GM18511 (cell line): ENCODE measurements around the gene LPCAT1.
"Not testable (repeated sequence)": the region's sequence is repeated elsewhere in the genome, so short reads cannot be mapped to it uniquely, and the experiment has no call there.

Source experiments
- ATAC-seq: cut with Tn5 transposase; IDR thresholded peaks from one replicate; pipeline ENCODE4 v1.9.1; 2021; ENCODE audit warnings: mild to moderate bottlenecking, moderate library complexity; ENCODE audit not compliant: unreplicated experiment

Gene LPCAT1

DNA sequence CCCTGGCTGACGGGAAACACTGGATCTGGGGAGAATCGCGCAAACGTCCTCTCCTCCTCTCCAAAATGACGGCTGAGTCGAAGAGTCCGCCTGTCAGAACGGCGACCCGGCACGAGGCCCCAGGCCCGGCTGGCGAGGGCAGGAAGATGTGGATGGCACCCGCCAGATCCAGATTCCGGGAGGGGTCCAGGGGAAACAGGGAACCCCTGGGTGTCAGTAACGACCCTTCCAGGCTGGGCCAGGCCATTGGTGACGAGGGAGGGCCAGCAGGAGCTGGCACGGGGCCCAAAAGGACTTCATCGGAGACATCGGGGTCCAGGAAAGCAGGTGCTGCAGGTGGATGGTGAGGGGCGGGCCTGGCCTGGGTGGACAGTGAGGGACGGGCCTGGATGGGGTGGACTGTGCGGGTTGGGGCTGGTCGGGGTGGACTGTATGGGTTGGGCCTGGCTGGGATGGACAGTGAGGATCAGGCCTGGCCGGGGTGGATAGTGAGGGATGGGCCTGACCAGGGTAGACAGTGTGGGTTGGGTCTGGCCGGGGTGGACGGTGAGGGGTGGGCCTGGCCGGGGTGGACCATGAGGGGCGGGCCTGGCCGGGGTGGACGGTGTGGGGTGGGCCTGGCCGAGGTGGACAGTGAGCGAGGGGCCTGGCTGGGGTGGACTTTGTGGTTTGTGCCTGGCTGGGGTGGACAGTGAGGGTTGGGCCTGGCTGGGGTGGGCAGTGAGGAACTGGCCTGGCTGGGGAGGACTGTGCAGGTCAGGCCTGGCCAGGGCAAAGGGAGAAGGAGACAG, 92.5 kb downstream of the LPCAT1 start:
- ATAC-seq: no peak

DNA sequence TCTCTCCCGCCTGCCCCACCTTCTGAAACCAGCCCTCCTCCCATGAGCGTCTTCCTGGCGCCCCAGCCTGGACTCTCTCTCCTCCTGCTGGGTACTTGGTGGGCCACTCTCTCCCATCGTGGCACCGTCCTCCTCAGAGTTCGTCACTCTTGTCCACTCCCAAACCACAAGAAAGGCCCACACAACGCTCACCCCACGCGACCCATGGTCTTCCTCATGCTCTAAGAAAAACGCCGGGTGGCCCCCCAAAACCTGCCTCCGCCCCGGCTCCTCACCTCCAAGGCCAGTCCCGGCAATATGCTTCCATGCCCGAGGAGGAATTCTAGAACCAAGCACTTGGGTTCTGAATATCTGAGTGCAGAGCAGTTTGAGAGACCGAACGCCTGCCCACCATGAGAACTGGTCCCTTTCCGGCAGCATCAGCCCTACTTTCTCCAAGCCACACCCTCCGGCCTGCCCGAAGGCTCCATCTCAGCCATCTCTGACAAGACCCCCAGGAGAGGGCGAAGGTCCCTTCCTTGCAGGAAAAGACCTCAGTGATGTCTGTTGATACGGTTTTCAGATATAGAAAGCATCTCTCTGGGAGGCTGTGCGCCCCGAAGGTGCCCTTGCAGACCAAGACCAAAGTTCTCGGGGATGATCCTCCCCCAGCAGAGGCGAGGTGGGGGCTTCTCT, 93.5 kb downstream of the LPCAT1 start:
- no peak for ATAC-seq

DNA sequence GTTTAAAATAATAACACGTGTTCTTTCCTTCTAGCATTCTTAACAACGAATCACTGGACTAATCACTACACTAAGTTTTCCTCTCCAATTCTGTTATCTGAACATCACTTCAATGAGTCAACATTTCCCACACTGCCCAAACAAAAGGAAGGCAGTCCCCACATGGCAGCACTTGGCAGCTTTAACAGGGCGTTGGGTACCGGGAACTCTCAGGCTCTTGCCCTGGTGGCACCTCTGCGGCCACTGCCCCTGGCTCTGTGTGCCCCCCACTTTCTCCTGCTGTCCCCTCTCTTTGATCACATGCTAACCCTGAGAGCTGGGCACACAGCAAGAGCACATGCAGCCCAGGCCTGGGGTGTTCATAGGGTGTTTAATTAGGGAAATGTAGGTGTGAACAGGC, 94.3 kb downstream of the LPCAT1 start:
- ATAC-seq: no peak

DNA sequence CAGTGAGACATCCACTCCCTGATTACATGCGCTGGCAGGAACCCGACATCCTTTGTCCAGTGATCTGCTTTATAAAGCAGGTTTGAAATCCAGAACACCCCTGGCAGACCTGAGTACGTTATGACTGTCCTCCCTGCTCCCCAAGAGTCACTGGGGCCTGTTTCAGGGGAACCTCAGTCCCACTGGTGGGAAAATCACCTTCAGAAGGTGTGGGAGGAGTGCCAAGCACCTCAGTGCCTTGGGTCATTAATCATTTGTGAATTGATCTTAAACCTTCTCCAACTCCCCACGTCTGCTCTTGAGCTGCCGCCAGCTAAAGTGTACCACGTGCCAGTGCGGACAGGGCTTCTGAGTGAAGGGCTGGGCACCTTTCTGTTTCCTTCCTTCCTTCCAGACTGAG, 94.7 kb downstream of the LPCAT1 start:
- ATAC-seq: no peak

DNA sequence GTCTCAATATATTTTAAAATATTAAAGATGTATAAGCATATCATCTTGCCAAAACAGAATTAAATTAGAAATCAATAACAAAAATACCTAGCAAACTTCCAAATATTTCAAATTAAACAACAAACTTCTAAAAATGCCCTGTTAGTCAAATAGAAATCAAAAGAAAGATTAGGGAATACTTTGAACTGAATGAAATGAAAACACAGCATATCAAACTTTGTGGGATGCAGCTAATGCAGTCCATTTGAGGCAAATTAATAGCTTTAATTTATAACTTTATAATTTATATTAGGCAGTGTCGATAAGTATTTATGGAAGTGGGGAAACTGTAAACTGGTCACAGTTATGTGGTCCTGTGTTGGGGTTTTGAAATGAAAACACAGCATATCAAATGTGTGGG, 95.7 kb downstream of the LPCAT1 start:
- no peak for ATAC-seq

DNA sequence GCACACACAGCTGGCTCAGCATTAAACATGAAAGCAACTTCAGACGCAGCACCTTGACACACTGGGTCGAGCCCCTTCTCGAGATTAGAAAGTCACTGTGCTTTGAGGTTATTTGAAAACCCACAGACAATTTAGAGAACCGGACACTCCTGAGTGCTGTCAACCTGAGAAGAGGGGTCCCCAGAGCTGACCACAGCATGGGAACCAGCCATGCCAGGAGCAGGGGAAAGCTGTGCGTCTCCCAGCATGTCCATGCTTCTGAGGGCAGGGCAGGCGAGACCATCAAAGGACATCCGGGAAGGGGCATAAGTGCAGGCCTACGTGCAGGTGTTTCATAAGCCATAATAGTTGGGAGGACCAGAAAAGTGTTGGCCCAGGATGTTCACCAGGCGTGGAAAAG, 99.0 kb downstream of the LPCAT1 start:
- ATAC-seq: no peak

DNA sequence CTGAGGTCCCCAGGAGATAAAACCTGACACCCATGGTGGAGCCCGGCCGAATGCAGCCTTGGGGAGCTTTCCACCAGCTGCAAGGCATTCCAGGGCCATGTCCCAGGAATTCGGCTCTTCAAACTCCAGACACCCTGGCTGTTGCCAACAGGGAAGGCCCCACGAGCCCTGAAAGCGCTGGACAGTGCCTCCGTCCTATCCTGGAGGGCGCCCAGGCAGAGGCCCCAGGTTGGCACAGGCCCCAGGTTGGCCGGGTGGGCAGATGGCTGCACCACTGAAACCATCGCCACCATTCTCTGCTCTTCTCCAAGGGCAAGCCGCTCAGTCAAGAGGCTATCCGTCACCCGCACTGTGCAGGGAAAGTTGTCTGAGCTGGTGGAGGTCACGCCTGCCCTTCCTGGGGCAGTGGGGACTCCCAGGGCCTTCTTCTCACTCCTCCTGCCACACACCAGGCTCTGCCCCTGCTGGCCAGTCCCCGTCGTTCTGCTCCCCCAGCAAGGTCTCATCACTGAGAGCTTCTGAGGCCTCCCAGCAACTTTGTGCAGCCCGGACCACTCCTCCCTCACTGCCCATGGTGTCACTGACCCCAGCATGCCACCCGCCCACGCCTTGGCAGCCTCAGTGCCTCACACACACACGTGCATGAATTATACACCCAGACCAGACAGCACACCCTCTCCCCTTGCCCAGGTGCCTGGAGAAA, 99.7 kb downstream of the LPCAT1 start:
- no peak for ATAC-seq

DNA sequence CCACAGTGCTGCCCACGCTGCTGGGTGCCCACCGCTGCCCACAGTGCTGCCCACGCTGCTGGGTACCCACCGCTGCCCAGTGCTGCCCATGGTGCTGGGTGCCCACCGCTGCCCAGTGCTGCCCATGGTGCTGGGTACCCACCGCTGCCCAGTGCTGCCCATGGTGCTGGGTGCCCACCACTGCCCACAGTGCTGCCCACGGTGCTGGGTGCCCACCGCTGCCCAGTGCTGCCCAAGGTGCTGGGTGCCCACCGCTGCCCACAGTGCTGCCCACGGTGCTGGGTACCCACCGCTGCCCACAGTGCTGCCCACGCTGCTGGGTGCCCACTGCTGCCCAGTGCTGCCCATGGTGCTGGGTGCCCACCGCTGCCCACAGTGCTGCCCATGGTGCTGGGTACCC, 101.2 kb downstream of the LPCAT1 start:
- ATAC-seq: not testable (repeated sequence)

DNA sequence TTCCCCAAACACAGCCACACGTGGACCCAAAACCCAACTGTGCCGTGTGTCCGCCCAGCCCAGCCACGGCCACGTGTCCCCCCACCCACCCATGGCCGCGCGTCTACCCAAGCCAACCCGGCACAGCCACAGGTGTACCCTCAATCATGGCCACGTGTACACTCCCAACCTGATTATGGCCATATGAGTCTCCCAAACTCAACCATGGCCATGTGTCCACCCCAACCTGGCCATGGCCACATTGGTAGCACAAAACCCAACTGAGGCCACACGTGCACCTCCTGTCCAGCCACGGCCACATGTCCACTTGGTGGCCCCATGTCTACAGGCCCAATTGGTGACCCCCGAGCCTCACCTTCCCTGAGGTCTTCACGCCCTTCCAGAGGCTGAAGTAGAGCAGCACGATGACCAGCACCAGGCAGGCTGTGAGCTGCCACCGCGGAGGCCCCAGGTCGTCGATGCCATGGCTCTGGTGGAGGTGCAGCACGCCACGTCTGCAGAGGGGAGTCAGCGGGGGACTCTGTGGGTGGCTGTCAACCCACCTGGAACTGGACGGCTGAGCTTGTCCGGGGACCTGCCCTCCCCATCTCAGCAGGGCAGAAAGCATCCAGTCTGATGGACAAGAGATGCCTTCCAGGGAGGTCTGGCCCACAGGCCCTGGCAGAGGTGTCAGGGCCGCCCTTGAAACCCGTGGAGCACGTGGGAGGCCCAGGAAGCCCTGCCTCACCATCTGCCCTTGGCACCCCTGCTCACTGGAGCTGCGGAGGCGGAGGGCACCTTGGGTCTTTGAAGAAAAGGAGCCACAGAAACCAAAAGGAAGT, 102.0 kb downstream of the LPCAT1 start:
- ATAC-seq: no peak

DNA sequence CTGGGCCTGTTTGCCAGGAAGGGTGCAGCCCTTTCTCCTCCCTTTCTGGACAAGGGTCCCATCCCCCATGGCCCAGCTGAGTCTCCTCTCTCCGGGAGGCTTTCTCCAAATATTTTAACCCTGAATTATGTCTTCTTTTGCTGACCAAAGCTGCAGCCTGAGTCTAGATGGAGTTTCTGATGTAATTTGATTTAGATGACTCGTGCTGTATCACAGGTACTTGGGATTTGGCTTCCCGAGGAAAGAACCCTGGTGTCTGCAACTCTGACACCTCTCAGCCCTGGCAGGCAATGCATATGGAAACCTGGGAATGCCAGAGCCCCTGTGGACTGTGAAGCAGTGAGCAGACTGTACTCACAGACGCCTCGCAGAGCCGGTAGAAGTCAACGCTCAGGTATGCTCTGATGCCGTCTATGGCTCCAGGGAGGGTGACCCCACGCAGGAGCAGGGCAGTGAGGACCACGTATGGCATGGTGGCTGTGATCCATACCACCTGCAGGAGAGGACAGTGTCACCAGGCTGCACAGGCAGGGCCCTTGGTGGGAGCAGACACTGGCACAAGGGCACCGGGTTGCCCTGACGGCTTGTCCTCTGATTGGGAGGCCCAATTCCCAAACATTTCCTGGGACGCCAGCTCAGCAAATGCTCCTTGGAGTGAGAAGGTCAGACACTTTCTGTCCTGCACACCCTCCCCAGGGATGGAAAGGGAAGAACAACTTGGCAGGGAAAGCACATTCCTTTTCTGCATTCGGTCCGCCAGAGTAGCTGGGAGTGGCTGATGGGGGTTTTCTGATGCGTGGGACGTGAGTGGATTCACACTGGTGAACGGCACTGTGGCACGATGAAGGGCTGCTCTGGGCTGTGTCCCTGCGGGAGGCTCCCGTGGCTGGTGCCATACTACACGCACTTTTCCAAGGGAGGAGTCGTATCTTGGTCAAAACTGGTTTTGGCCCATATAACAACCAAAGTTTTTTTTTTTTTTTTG, 103.3 kb downstream of the LPCAT1 start:
- ATAC-seq: no peak

DNA sequence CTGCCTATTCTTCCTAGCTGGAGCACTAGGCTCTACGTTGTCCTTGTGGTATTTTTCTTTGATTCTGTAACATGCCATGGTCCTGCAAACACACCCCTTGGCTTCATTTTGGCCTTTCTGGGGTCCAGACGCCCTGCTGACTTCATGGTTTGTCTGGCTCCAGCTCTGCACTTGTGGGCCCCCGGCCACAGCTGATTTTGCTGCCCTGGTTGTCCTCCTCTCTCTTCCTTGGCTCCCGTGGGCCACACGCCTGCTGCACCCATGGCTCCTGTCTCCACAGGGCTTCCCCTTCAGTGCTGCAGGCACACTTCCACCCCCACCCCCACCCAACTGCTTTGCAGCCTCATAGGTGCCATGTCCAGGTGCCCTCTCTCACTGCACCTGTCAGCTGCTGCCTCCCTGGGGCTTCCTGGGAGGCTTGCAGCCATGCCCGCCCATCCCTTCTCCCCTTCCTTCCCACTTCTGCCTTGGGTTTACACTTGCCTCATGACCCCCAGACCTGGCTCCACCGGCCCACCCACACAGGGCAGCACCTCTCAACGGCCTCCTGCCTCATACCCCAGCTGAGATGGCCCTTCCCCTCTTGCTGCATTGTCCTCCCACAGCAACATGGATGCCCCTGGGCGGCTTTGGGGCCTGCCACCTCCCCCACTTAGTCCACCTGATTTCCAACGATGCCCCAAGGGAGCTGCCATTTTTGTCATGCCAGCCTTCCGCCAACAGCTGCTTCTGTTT, 104.1 kb downstream of the LPCAT1 start:
- no peak for ATAC-seq

DNA sequence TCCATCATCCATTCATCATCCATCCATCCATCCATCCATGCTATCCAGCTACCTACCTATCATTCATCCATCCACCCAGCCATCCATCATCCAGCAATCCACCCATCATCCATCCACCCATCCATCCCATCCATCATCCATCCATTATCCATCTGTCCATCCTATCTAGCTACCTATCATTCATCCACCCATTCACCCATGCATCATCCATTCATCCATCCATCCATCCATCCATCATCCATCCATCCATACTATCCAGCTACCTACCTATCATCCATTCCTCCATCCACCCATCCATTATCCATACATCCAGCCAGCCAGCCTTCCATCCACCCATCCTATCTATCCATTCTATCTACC, 104.9 kb downstream of the LPCAT1 start:
- ATAC-seq: no peak

DNA sequence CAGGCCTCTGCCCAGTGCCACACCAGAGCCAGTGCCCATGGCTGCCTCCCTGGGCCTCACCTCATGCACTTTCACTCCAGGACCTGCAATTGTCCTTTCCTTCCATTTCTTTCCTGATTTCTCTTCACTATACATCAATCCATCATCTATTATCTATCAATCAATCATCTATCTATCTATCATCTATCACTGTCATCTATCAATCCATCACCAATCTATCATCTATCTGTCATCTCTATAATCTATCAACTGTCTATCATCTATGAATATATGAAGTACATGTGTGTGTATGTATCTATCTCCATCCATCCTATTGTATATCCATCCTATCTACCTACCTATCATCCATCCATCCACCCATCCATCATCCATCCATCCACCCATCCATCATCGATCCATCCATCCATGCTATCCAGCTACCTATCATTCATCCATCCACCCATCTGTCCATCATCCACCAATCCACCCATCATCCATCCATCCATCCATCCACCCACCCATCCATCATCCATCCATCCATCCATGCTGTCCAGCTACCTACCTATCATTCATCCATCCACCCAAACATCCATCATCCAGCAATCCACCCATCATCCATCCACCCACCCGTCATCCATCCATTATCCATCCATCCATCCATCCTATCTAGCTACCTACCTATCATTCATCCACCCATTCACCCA, 105.4 kb downstream of the LPCAT1 start:
- ATAC-seq: no peak

DNA sequence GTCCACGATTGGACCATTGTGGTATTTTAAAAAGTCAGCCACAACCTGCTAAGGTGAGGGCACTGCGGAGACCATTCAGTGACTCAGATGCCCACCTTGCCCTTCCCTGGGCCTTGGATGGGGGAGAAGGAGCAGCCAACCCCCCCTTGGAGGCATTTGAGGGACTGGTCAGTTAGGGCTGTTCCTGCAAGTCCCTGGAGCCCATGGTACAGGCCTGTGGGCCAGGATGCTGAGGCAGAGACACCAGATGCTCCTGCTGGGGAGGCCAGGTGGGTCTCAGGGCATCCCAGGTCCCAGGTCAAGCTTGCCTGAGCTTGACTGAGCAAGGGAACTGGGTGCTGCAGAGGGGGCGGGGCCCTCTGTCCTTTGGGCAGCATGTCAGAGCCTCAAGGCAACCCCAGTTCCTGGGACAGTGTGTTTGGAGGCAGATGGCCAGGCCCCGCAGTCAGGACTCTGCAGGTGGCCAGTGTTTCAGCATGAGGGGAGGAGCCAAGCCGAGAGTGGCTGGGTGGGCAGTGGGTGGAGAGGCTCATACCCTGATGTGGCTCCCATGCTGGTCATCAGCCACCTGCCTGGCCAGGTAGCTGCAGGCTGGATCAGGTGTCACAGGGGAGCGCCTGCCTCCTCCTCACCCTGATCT, 106.1 kb downstream of the LPCAT1 start:
- ATAC-seq: no peak

DNA sequence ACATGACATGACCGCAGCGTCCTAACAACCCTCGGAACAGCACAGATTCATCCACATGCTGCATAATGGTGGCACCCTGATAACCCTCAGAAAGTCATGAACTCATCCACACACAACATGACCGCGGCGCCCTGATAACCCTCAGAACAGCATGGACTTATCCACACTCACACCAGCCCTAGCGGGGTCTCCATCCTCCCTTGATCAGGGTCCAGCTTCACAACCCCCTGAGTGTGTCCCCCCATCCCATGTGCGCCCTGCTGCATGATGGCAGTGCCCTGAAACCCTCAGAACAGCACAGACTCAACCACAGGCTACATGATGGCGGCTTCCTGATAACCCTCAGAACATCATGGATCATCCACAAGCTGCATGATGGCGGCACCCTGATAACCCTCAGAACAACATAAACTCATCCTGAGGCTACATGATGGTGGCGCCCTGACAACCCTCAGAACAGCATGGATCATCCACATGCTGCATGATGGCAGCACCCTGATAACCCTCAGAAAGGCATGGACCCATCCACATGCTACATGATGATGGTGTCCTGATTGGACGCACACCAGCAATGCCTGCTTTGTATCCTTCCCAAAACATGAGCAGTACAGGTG, 106.8 kb downstream of the LPCAT1 start:
- ATAC-seq: no peak

DNA sequence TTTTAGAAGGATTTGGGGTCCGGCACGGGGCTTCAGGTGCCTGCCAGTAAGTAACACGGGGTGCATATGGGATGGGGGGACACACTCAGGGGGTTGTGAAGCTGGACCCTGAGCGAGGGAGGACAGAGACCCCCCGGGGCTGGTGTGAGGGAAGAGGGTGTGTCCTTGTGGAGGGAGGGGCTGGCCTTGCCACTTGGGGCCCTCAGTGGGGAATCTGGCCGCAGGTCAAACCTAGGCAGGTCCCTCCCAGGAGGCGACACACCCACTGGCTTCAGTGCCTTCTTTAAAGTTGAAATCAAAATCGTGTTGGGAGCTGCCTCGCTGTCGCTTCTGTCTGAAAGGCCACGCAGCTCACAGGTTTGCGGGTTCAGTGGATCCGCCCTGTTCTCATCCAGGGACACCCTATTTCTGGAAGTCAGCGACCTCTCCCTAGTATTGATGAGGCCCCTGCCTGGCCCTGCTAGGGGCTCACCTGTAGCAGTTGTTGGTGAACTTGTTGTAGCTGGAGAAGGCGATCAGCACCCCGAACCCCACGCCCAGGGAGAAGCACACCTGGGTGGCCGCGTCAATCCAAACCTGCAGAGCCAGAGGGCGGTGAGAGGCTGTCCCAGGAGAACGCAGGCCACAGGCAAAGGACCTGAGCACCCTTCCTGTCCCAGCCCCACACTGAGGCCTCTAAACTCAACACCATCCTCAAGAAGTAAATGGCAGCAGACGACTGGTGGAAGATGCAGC, 108.0 kb downstream of the LPCAT1 start:
- no peak for ATAC-seq

DNA sequence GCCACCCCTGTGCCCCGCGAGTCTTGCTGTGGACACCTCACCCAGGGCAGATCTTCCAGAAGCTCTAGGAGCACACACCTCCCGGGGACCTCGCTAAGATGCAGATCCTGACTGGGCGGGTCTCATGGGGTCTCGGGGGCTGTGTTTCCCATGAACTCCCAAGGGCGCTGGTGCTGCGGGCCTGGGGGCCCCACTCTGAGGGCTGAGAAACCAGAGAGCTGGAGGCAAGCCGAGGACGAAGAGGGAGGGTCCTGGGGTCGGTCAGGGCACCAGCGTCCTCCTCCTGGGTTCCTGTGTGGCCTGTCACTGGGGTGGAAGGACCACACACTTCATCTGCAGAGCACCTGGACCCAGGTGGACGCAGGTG, 108.7 kb downstream of the LPCAT1 start:
- ATAC-seq: no peak
